Transverse colon (tissue), 4 donors: ENCODE data around the gene STARD13.

Source experiments
- POLR2A ChIP-seq: fragments of 450-650 bp; IDR thresholded peaks from one replicate; pipeline ENCODE4 v1.6.1; 2016; ENCODE audit warnings: antibody characterized with exemption, mild to moderate bottlenecking, moderate library complexity
- POLR2AphosphoS5 ChIP-seq, 3 donors: sonication (generic); formaldehyde crosslinking; IDR thresholded peaks; one replicate each; pipeline ENCODE4 v1.6.1; 2016; ENCODE audit warnings: antibody characterized with exemption in 3 of 3
- TF ChIP-seq, protein P1 (sequence below), 5 experiments: fragments of 200-600 bp in 3 of 5; fragments of 450-650 bp in 2 of 5; sonication (generic) in 3 of 5; IDR thresholded peaks; 1 replicate in 2 of 5; 2 replicates in 3 of 5; pipeline ENCODE4 v1.5.1; 2016 to 2017; ENCODE audit warnings: antibody characterized with exemption in 5 of 5, inconsistent platforms in 3 of 5, mild to moderate bottlenecking in 2 of 5, moderate library complexity in 1 of 5

DNA sequence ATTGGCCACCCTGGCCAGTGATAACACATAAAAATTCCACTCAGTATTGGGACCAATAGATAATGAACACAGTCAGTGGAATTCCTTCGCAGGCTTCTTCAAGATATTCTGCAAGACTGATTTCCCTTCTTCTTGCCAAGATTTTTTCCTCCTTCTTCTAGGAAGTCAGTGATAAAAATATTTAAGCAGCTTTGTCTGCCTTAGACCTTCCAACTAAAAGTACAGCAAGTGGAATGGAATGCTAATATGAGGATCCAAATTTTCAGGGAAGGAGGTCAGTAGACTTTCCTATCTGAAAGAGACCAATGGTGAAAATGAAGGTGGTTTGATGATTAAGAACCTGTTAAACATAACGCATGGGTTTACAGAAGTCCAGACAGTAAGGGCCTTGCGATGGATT is 9.6 kb downstream of the STARD13 start:
- no peak for TF ChIP-seq POLR2A
- TF ChIP-seq, protein P1, sequence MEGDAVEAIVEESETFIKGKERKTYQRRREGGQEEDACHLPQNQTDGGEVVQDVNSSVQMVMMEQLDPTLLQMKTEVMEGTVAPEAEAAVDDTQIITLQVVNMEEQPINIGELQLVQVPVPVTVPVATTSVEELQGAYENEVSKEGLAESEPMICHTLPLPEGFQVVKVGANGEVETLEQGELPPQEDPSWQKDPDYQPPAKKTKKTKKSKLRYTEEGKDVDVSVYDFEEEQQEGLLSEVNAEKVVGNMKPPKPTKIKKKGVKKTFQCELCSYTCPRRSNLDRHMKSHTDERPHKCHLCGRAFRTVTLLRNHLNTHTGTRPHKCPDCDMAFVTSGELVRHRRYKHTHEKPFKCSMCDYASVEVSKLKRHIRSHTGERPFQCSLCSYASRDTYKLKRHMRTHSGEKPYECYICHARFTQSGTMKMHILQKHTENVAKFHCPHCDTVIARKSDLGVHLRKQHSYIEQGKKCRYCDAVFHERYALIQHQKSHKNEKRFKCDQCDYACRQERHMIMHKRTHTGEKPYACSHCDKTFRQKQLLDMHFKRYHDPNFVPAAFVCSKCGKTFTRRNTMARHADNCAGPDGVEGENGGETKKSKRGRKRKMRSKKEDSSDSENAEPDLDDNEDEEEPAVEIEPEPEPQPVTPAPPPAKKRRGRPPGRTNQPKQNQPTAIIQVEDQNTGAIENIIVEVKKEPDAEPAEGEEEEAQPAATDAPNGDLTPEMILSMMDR (IDR thresholded peaks at IDR 0.05), result no peak
- peak in 1 of 3 donors; percentile 21 for TF ChIP-seq POLR2AphosphoS5 (IDR thresholded peaks at IDR 0.05)
